ENCODE results near the gene FDX1.

DNA sequence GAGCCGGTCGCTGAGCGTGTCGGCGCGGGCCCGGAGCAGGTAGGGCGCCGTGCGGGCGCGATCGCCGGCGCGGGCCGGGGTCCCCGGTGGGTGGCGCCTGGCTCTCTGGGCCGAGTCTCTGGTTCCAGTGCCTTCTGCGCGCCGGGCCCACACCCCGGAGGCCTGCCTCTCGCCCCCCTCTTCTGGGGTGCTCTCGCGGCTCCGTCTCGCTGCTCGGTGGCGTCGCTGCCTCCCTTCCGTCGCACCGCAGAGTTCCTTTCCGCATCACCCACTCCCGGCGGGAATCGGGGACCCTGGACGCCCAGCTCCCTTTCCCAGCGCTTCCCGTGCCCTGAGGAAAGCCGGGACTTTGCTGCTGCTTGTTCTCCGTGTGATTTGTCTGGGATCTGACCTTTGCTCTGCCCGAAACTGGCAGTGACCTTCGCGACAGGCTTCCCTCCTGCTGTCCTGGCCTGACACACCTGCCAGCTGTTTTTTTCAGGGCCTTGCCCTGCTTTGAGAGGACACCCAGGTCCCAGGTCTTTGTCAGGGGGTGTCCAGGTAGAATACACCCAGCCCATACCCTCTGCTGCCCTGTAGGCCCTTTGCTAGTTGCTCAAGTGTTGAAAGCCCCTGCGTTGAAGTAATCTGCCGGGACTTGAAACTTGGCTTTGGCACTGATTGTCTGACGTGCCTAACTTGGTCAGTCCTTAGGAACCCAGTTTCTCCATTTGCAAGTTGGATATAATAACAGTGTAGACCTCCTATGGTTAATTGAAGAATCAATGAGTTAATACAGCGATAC is 711 bp downstream of the FDX1 start:
- no peak for TF ChIP-seq EZH2phosphoT487 (IDR thresholded peaks at IDR 0.05; ENCODE audit: low read depth, severe bottlenecking, unreplicated experiment)
- TF ChIP-seq, protein P1, sequence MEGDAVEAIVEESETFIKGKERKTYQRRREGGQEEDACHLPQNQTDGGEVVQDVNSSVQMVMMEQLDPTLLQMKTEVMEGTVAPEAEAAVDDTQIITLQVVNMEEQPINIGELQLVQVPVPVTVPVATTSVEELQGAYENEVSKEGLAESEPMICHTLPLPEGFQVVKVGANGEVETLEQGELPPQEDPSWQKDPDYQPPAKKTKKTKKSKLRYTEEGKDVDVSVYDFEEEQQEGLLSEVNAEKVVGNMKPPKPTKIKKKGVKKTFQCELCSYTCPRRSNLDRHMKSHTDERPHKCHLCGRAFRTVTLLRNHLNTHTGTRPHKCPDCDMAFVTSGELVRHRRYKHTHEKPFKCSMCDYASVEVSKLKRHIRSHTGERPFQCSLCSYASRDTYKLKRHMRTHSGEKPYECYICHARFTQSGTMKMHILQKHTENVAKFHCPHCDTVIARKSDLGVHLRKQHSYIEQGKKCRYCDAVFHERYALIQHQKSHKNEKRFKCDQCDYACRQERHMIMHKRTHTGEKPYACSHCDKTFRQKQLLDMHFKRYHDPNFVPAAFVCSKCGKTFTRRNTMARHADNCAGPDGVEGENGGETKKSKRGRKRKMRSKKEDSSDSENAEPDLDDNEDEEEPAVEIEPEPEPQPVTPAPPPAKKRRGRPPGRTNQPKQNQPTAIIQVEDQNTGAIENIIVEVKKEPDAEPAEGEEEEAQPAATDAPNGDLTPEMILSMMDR (IDR thresholded peaks at IDR 0.05; ENCODE audit: poor library complexity), result no peak

All from hepatocyte (in vitro differentiated cells).